Esophagus muscularis mucosa (tissue), 4 donors: ENCODE results near the gene MSRB1. TPM values are rescaled to one million over a fixed set of nuclear protein-coding genes. Genes with fewer than 3 reads are reported as not detected.

Experiments used
- DNase-seq: peaks from one replicate; pipeline ENCODE4 v3.0.0-alpha.2; 2017; ENCODE audit errors: extremely low spot score
- H3K27ac ChIP-seq, 4 donors: fragments of 200-600 bp; sonication (generic); replicated peaks in 1 of 4; 1 replicate in 3 of 4; 2 replicates in 1 of 4; pipeline ENCODE4 v1.5.1; 2016 to 2019; ENCODE audit warnings: mild to moderate bottlenecking in 1 of 4
- H3K27me3 ChIP-seq, 4 donors: fragments of 200-600 bp; sonication (generic); one replicate each; pipeline versions ENCODE4 v1.5.1 to v1.6.0; 2016 to 2019
- H3K36me3 ChIP-seq, 4 donors: fragments of 200-600 bp; sonication (generic); one replicate each; pipeline ENCODE4 v1.5.1; 2016 to 2019
- H3K4me1 ChIP-seq, 4 donors: fragments of 200-600 bp; sonication (generic); one replicate each; pipeline ENCODE4 v1.5.1; 2016 to 2019
- H3K4me3 ChIP-seq, 4 donors: fragments of 200-600 bp; sonication (generic); 1 replicate in 2 of 4; 2 replicates in 2 of 4; pipeline ENCODE4 v1.5.1; 2016 to 2019; ENCODE audit warnings: mild to moderate bottlenecking in 4 of 4, moderate library complexity in 1 of 4
- H3K9me3 ChIP-seq, 4 donors: fragments of 200-600 bp; sonication (generic); 1 replicate in 3 of 4; 2 replicates in 1 of 4; pipeline ENCODE4 v1.5.1; 2016 to 2019
- EP300 ChIP-seq: sonication (generic); formaldehyde crosslinking; IDR thresholded peaks from one replicate; pipeline ENCODE4 v1.6.1; 2017; ENCODE audit warnings: antibody characterized with exemption
- POLR2A ChIP-seq: fragments of 450-650 bp; IDR thresholded peaks from one replicate; pipeline ENCODE4 v1.6.1; 2017; ENCODE audit warnings: antibody characterized with exemption, moderate library complexity, mild to moderate bottlenecking, low read depth
- POLR2AphosphoS5 ChIP-seq, 2 donors: sonication (generic); formaldehyde crosslinking; IDR thresholded peaks; one replicate each; pipeline ENCODE4 v1.6.1; 2017; ENCODE audit warnings: antibody characterized with exemption in 2 of 2
- WGBS: methylation state at CpG from one replicate; pipeline ENCODE4 v1.1.5; 2018; 5-methylcytosine and 5-hydroxymethylcytosine counted together
- intact Hi-C: fragments of 100-400 bp; cut with DNase I; formaldehyde crosslinking; loops from one replicate; pipeline ENCODE4 v1.15.1; 2023
- total RNA-seq, 4 donors: library from RNA; depleted of rRNA; stranded (reverse); fragments of >200 nt; gene quantifications; one replicate each; pipeline versions ENCODE4 v1.1.0 to v1.2.1, GENCODE V29; 2016
- TF ChIP-seq, protein P1 (sequence below), 3 experiments: fragments of 200-600 bp in 2 of 3; fragments of 450-650 bp in 1 of 3; sonication (generic) in 2 of 3; IDR thresholded peaks; one replicate each; pipeline ENCODE4 v1.5.1; 2017 to 2019; ENCODE audit warnings: antibody characterized with exemption in 3 of 3, mild to moderate bottlenecking in 2 of 3, moderate library complexity in 1 of 3

Gene MSRB1
- total RNA-seq, 4 donors from 2014 or later, result 46.0 to 78.7 (median 53.1) TPM

DNA sequence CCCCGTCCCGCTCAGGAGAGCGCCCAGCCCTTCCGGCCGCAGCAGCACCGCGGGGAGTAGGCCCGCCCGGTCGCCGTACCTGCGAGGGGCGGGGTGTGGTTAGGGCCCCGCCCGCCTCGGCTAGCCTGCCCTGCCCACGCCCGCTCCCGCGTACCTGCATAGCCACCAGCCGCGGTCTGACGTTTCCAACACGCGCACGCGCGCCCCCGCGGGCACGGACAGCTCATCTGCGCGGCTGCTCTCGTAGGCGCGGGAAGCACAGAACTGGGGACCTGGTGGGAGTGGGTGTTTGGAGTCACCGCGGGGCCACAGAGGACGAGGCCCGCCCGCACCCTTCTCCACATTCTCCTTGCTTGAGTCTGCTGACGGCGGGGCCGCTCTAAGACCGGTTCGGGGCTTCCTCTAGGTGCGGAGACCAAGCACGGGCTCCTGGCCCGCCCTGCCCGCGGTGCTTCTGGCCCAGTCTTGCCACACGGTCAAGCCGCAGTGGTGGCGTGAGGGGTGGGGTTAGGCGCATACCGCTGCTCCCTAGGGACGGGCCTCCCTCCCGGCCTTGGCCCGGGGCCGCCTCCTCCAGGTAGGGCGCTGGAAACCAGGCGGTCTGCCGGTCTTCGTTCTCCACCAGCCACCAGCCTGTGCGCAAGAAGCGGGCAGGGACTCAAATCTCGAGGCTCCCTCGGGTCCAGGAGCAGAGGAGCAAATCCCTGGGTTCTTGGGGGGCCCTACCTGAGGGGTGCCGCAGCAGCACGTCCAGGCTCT lies 36.5 kb upstream of the MSRB1 start:
- peaks cover 45 to 47% (median 46%) of the 10 kb centered on the region in 4 donors for H3K36me3 ChIP-seq
- no peak overlapping the region for H3K27ac ChIP-seq
- intact Hi-C loops, result no loop called here
- H3K4me3 ChIP-seq, result no peak overlapping the region
- TF ChIP-seq POLR2AphosphoS5 (IDR thresholded peaks at IDR 0.05), result no peak
- no peak for TF ChIP-seq EP300
- TF ChIP-seq, protein P1, sequence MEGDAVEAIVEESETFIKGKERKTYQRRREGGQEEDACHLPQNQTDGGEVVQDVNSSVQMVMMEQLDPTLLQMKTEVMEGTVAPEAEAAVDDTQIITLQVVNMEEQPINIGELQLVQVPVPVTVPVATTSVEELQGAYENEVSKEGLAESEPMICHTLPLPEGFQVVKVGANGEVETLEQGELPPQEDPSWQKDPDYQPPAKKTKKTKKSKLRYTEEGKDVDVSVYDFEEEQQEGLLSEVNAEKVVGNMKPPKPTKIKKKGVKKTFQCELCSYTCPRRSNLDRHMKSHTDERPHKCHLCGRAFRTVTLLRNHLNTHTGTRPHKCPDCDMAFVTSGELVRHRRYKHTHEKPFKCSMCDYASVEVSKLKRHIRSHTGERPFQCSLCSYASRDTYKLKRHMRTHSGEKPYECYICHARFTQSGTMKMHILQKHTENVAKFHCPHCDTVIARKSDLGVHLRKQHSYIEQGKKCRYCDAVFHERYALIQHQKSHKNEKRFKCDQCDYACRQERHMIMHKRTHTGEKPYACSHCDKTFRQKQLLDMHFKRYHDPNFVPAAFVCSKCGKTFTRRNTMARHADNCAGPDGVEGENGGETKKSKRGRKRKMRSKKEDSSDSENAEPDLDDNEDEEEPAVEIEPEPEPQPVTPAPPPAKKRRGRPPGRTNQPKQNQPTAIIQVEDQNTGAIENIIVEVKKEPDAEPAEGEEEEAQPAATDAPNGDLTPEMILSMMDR (IDR thresholded peaks at IDR 0.05), result no peak
- no peak for TF ChIP-seq POLR2A
- WGBS, result 14% methylated on average over 19 of the region's 70 CpGs
- peaks cover 0 to 88% (median 47%) of the 10 kb centered on the region in 4 donors for H3K27me3 ChIP-seq
- DNase-seq, result no peak
- no peaks in the 10 kb centered on the region for H3K9me3 ChIP-seq
- H3K4me1 ChIP-seq, result peaks cover 24 to 39% (median 31%) of the 10 kb centered on the region in 4 donors

DNA sequence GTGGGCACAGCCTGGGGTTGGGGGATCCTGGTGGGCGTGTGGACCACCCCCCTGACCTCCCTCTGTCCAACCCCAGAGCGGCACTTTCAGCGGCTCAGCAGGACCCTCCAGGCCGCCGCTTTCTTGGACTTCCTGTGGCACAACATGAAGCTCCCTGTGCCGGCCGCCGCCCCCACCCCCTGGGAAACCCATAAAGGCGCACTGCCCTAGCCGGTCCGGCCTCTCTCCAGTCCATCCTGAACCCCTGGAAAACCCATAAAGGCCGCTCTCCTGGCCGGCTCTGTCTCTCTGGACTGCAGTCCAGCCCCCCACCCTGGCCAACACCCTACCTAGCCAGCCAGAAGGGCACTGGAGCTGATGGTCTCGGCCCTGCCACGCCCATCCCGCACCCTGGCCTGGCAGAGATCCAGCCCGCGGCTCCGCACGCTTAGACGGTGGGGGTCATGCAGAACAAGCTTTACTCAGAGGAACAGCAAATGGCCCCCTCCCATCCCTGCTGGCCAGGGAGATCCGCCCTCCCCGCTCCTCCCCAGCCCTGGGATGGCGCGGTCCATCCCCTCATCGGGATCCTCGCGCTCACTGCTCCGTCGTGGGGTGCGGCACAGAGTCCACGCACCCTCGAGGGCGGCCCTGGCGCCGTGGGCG lies 35.6 kb upstream of the MSRB1 start:
- Histone ChIP-seq H3K9me3 (no peaks in the 10 kb centered on the region), H3K27ac (no peak overlapping the region), H3K4me1 (peaks cover 23 to 43% (median 31%) of the 10 kb centered on the region in 4 donors), H3K36me3 (peaks cover 51 to 55% (median 53%) of the 10 kb centered on the region in 4 donors), H3K4me3 (no peak overlapping the region), H3K27me3 (peaks cover 0 to 96% (median 47%) of the 10 kb centered on the region in 4 donors)
- no peak for TF ChIP-seq EP300
- TF ChIP-seq POLR2AphosphoS5 (IDR thresholded peaks at IDR 0.05), result no peak
- TF ChIP-seq POLR2A, result no peak
- TF ChIP-seq, protein P1 (IDR thresholded peaks at IDR 0.05), result no peak
- DNase-seq, result no peak
- intact Hi-C loops, result no loop called here
- 79% methylated on average over 25 of the region's 37 CpGs for WGBS

DNA sequence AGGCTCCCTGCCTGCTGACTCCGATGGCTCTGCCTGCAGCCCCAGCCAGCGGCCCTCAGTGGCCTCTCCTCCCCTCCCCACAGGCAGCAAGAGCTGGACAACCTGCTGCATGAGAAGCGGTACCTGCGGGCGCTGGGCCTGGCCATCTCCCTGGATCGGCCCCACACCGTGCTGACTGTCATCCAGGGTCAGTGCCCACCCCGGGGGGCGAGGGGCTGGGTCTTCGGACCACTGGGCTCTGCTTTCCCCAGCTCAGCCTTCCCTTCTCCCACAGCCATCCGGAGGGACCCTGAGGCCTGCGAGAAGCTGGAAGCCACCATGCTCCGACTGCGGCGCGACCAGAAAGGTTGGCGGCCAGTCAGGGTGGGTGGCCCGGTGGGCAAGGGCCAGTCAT lies 34.9 kb upstream of the MSRB1 start:
- H3K4me1 ChIP-seq, result peaks cover 22 to 43% (median 31%) of the 10 kb centered on the region in 4 donors
- peaks cover 51 to 56% (median 53%) of the 10 kb centered on the region in 4 donors for H3K36me3 ChIP-seq
- intact Hi-C loops, result no loop called here
- H3K27me3 ChIP-seq, result peaks cover 0 to 94% (median 47%) of the 10 kb centered on the region in 4 donors
- no peak overlapping the region for H3K27ac ChIP-seq
- H3K9me3 ChIP-seq, result no peaks in the 10 kb centered on the region
- TF ChIP-seq, protein P1 (IDR thresholded peaks at IDR 0.05), result no peak
- TF ChIP-seq EP300, result no peak
- no peak for TF ChIP-seq POLR2A
- no peak for TF ChIP-seq POLR2AphosphoS5 (IDR thresholded peaks at IDR 0.05)
- 94% methylated on average over 8 of the region's 18 CpGs for WGBS
- no peak for DNase-seq
- no peak overlapping the region for H3K4me3 ChIP-seq

DNA sequence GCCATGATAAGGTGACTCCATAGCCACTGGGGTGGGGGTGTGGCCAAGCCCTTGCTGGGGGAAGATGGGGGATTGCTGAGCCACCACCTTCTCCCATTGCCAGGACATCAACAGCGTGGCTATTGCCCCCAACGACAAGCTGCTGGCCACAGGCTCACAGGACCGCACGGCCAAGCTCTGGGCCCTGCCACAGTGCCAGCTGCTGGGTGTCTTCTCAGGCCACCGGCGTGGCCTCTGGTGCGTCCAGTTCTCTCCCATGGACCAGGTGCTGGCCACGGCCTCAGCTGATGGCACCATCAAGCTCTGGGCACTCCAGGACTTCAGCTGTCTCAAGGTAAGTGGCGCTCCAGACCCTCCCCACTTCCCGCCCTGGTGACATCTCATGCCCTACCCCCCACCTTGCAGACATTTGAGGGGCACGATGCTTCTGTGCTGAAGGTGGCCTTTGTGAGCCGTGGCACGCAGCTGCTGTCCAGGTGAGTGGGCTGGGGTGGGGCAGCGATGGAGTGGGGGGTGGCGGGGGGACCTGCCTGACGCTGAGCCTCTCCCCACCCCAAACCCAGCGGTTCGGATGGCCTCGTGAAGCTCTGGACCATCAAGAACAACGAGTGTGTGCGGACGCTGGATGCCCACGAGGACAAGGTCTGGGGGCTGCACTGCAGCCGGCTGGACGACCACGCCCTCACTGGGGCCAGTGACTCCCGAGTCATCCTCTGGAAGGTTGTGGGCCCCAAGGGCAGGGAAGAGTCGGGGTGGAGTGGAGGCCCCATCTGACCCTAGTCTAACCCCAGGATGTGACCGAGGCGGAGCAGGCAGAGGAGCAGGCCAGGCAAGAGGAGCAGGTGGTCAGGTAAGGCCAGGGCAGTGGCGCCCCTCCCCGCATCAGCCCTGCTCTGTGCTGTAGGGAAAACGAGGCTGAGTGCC lies 34.2 kb upstream of the MSRB1 start:
- TF ChIP-seq EP300, result no peak
- TF ChIP-seq, protein P1 (IDR thresholded peaks at IDR 0.05), result no peak
- TF ChIP-seq POLR2A, result no peak
- TF ChIP-seq POLR2AphosphoS5 (IDR thresholded peaks at IDR 0.05), result no peak
- Histone ChIP-seq H3K4me3 (no peak overlapping the region), H3K4me1 (peaks cover 28 to 48% (median 37%) of the 10 kb centered on the region in 4 donors), H3K9me3 (no peaks in the 10 kb centered on the region), H3K27me3 (peaks cover under 1 to 88% (median 47%) of the 10 kb centered on the region in 4 donors), H3K27ac (no peak overlapping the region), H3K36me3 (peaks cover 51 to 56% (median 53%) of the 10 kb centered on the region in 4 donors)
- intact Hi-C loops, result no loop called here
- 89% methylated on average over 14 of the region's 33 CpGs for WGBS
- DNase-seq, result no peak
